IMR-90 (cell line): ENCODE measurements around the gene STX7. TPM values are rescaled to one million over a fixed set of nuclear protein-coding genes. Genes with fewer than 3 reads are reported as not detected.

Source experiments
- ATAC-seq: fragments of 200-7000 bp; cut with Tn5 transposase; 2 replicates; pipeline ENCODE4 v1.9.1; 2020; ENCODE audit warnings: low read depth, mild to moderate bottlenecking, moderate library complexity
- BruUV-seq: library from RNA; stranded (reverse); fragments of 400-500 nt; replicated peaks from 2 replicates; lab custom pipeline; 2021; lab: Mats Ljungman, UMichigan
- CTCF ChIA-PET: fragments of 300-600 bp; formaldehyde crosslinking; extraction: SDS; loops from one replicate; lab custom pipeline; 2021; ENCODE audit warnings: antibody characterized with exemption; lab: Yijun Ruan, JAX
- POLR2A ChIA-PET: fragments of 300-600 bp; sonication (Branson Sonifier 250); formaldehyde crosslinking; loops from one replicate; lab custom pipeline; 2022; ENCODE audit warnings: antibody characterized with exemption; ENCODE audit not compliant: unreplicated experiment; lab: Charles Lee
- DNase-seq: peaks from one replicate; pipeline ENCODE4 v3.0.0; 2013
- H2AFZ ChIP-seq: replicated peaks from 2 replicates; pipeline ENCODE3; 2013; ENCODE audit warnings: low read length, mild to moderate bottlenecking; ENCODE audit not compliant: poor library complexity
- H2AK5ac ChIP-seq: 2 replicates; pipeline ENCODE4 v1.6.1; 2013; ENCODE audit warnings: low read depth, low read length, inconsistent platforms
- H2AK9ac ChIP-seq: replicated peaks from 2 replicates; pipeline ENCODE3; 2013; ENCODE audit warnings: mild to moderate bottlenecking, low read depth, low read length, moderate library complexity; ENCODE audit not compliant: poor library complexity
- H2BK120ac ChIP-seq: 2 replicates; pipeline ENCODE4 v1.6.1; 2013; ENCODE audit warnings: low read depth, low read length, inconsistent platforms
- H2BK15ac ChIP-seq: 3 replicates; pipeline ENCODE4 v1.6.1; 2013; ENCODE audit warnings: low read depth, low read length, inconsistent platforms
- H2BK20ac ChIP-seq: 2 replicates; pipeline ENCODE4 v1.6.1; 2013; ENCODE audit warnings: low read depth, mild to moderate bottlenecking, inconsistent platforms, low read length, moderate library complexity
- H2BK5ac ChIP-seq: 2 replicates; pipeline ENCODE4 v1.6.1; 2013; ENCODE audit warnings: mild to moderate bottlenecking, low read depth, low read length, inconsistent platforms; ENCODE audit not compliant: poor library complexity, severe bottlenecking
- H3K14ac ChIP-seq: replicated peaks from 2 replicates; pipeline ENCODE4 v1.6.1; 2013; ENCODE audit warnings: low read depth, low read length, inconsistent platforms
- H3K18ac ChIP-seq: 2 replicates; pipeline ENCODE4 v1.6.1; 2013; ENCODE audit warnings: low read depth, low read length, control low read depth
- H3K23ac ChIP-seq: 2 replicates; pipeline ENCODE4 v1.6.1; 2013; ENCODE audit warnings: low read depth, low read length, inconsistent platforms
- H3K27ac ChIP-seq: 2 replicates; pipeline ENCODE4 v1.5.1; 2013; ENCODE audit warnings: mild to moderate bottlenecking, control low read depth, low read length; ENCODE audit not compliant: insufficient read depth
- H3K27me3 ChIP-seq: 2 replicates; pipeline ENCODE4 v1.6.1; 2013; ENCODE audit warnings: low read length; ENCODE audit not compliant: control insufficient read depth, insufficient read depth
- H3K36me3 ChIP-seq: 2 replicates; pipeline ENCODE4 v1.6.1; 2013; ENCODE audit warnings: low read length, mixed read lengths; ENCODE audit not compliant: control insufficient read depth, insufficient read depth
- H3K4ac ChIP-seq: 2 replicates; pipeline ENCODE4 v1.6.1; 2013; ENCODE audit warnings: low read depth, low read length, inconsistent platforms
- H3K4me1 ChIP-seq: 2 replicates; pipeline ENCODE4 v1.6.1; 2013; ENCODE audit warnings: low read length, mixed read lengths; ENCODE audit not compliant: control insufficient read depth, insufficient read depth
- H3K4me2 ChIP-seq: 2 replicates; pipeline ENCODE4 v1.6.1; 2013; ENCODE audit warnings: low read depth, mild to moderate bottlenecking, control low read depth, low read length, moderate library complexity
- H3K4me3 ChIP-seq: 2 replicates; pipeline ENCODE4 v1.5.1; 2013; ENCODE audit warnings: low read depth, mild to moderate bottlenecking, control low read depth, low read length, moderate library complexity; ENCODE audit not compliant: insufficient read depth
- H3K56ac ChIP-seq: 2 replicates; pipeline ENCODE4 v1.6.1; 2013; ENCODE audit warnings: low read length, inconsistent platforms; ENCODE audit not compliant: insufficient read depth; ENCODE audit errors: extremely low read depth
- H3K79me1 ChIP-seq, 2 experiments: 2 replicates each; pipeline ENCODE4 v1.6.1; 2013; ENCODE audit warnings: low read length in 2 of 2, inconsistent platforms in 1 of 2, low read depth in 1 of 2
- H3K9ac ChIP-seq: 2 replicates; pipeline ENCODE4 v1.6.1; 2013; ENCODE audit warnings: low read depth, low read length, control low read depth
- H3K9me1 ChIP-seq: 2 replicates; pipeline ENCODE4 v1.6.1; 2013; ENCODE audit warnings: low read length, inconsistent platforms; ENCODE audit not compliant: insufficient read depth
- H3K9me3 ChIP-seq: 2 replicates; pipeline ENCODE4 v1.6.1; 2013; ENCODE audit warnings: low read length; ENCODE audit not compliant: control insufficient read depth, insufficient read depth
- H4K20me1 ChIP-seq: 2 replicates; pipeline ENCODE4 v1.6.1; 2013; ENCODE audit warnings: low read length, inconsistent platforms; ENCODE audit not compliant: insufficient read depth
- H4K5ac ChIP-seq: 2 replicates; pipeline ENCODE4 v1.6.1; 2013; ENCODE audit warnings: mild to moderate bottlenecking, low read depth, low read length, control low read depth
- H4K8ac ChIP-seq, 2 experiments: 2 replicates each; pipeline ENCODE4 v1.6.1; 2013; ENCODE audit warnings: low read depth in 2 of 2, low read length in 2 of 2, control low read depth in 1 of 2, inconsistent platforms in 1 of 2
- H4K91ac ChIP-seq: 2 replicates; pipeline ENCODE4 v1.6.1; 2013; ENCODE audit warnings: low read depth, low read length, inconsistent platforms; ENCODE audit not compliant: insufficient read depth
- CEBPB ChIP-seq: IDR thresholded peaks from 2 replicates; pipeline ENCODE4 v1.6.1; 2012; ENCODE audit warnings: low read depth, low read length, improper control_type of control experiment
- MXI1 ChIP-seq: IDR thresholded peaks from 2 replicates; pipeline ENCODE4 v1.6.1; 2012; ENCODE audit warnings: low read depth, mild to moderate bottlenecking, low read length, moderate library complexity, borderline replicate concordance
- NFE2L2 ChIP-seq: fragments of 150-350 bp; IDR thresholded peaks from 2 replicates; pipeline ENCODE4 v1.6.1; 2016; ENCODE audit warnings: low read depth, mild to moderate bottlenecking, low read length
- WGBS, 2 experiments: methylation state at CpG; one replicate each; pipeline versions ENCODE4 v1.1.5 to v1.1.7; 2013; ENCODE audit warnings: missing lambda C conversion rate in 2 of 2; ENCODE audit not compliant: insufficient read length in 1 of 2; ENCODE audit errors: extremely low coverage in 2 of 2; 5-methylcytosine and 5-hydroxymethylcytosine counted together
- dilution Hi-C: fragments of 300-500 bp; cut with HindIII; formaldehyde crosslinking; loops from one replicate; pipeline ENCODE4 v1.14.3; 2018; ENCODE audit warnings: low sequenced_read_pairs; ENCODE audit not compliant: unreplicated experiment
- in situ Hi-C: fragments of 300-500 bp; cut with MboI; formaldehyde crosslinking; loops from 3 replicates; pipeline ENCODE4 v1.14.3; 2019; ENCODE audit warnings: low sequenced_read_pairs, inconsistent platforms, mixed read lengths
- intact Hi-C: fragments of 100-400 bp; cut with micrococcal nuclease; formaldehyde crosslinking; loops from 2 replicates; pipeline ENCODE4 v1.10.0; 2022
- polyA plus RNA-seq, 3 experiments: library from polyadenylated mRNA; depleted of rRNA; stranded (reverse); fragments of >200 nt; gene quantifications; 2 replicates each; pipeline ENCODE4 v1.2.3, GENCODE V29; 2012; ENCODE audit warnings: low replicate concordance in 1 of 3
- total RNA-seq: library from RNA; depleted of rRNA; stranded (reverse); fragments of >200 nt; gene quantifications from 2 replicates; pipeline ENCODE4 v1.2.3, GENCODE V29; 2012
- TF ChIP-seq, protein P1 (sequence below): fragments of 150-350 bp; IDR thresholded peaks from 2 replicates; pipeline ENCODE4 v1.6.1; 2016; ENCODE audit warnings: low read depth, mild to moderate bottlenecking, low read length, moderate library complexity, borderline replicate concordance

STX7 gene
- total and polyA plus RNA-seq, 2 of the 4 experiments (the other 2 are of a cell fraction): 16.5 to 35.1 TPM

DNA sequence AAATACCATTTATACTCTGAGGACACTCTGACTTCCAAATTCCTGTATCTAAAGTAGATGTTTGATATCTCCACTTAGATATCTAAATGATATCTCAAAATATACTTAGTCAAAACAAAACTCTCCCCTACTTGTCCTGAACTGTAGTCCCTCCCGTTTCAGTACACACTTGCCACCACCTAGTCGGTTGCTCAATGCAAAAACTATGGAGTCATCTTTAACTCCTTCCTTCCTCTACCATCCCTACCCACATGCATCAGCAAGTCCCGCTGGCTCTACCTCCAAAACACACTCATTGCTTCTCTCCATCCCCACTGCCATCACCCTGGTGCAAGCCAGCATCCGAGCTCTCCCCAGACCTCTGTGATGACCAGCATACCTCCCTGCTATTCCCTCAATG is 13.2 kb downstream of the STX7 start:
- peaks cover 13% of the 10 kb centered on the region; the same call in 1 of the 2 replicates for H4K20me1 ChIP-seq
- 0 out of 2 replicates have a peak, but pooled peaks have one; percentile 11 for ATAC-seq
- H2BK120ac ChIP-seq: no peak overlapping the region
- no peak overlapping the region for H3K23ac ChIP-seq
- no peak overlapping the region for H2BK5ac ChIP-seq
- H3K9ac ChIP-seq: no peak overlapping the region
- no peak overlapping the region for H3K14ac ChIP-seq
- no peak overlapping the region for H3K18ac ChIP-seq
- no peaks in the 10 kb centered on the region for H3K9me3 ChIP-seq
- 68% methylated on average over 3 of the region's 4 CpGs; no CpG with 5 or more reads in 1 of the 2 experiments for WGBS, 2 experiments
- ChIA-PET CTCF (no interaction called here), POLR2A (no interaction called here)
- intact Hi-C loops (no loop called here), in situ Hi-C loops (loop anchor here (25.0 kb wide), 1 partner anchor 812 kb away; no protein-coding TSS in a partner anchor), dilution Hi-C loops (loop anchor here (25.0 kb wide), 1 partner anchor 212 kb away; no protein-coding TSS in a partner anchor)
- no peak overlapping the region for H4K5ac ChIP-seq
- no peak overlapping the region for H2BK20ac ChIP-seq
- H3K27me3 ChIP-seq: no peaks in the 10 kb centered on the region
- BruUV-seq: no TSS peak
- no peak overlapping the region for H3K56ac ChIP-seq
- H3K36me3 ChIP-seq: peaks cover 6% of the 10 kb centered on the region
- H3K4me3 ChIP-seq: no peak overlapping the region
- H4K8ac ChIP-seq: no peak overlapping the region
- H3K4me2 ChIP-seq: no peak overlapping the region
- H3K4me1 ChIP-seq: peaks cover 2% of the 10 kb centered on the region; the same call in 1 of the 2 replicates
- TF ChIP-seq CEBPB (0 out of 2 replicates have a peak, but pooled peaks have one; percentile 11), NFE2L2 (no peak), MXI1 (no peak)
- TF ChIP-seq, protein P1, sequence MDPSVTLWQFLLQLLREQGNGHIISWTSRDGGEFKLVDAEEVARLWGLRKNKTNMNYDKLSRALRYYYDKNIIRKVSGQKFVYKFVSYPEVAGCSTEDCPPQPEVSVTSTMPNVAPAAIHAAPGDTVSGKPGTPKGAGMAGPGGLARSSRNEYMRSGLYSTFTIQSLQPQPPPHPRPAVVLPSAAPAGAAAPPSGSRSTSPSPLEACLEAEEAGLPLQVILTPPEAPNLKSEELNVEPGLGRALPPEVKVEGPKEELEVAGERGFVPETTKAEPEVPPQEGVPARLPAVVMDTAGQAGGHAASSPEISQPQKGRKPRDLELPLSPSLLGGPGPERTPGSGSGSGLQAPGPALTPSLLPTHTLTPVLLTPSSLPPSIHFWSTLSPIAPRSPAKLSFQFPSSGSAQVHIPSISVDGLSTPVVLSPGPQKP: no peak
- H3K79me1 ChIP-seq: peaks cover 21 to 53% of the 10 kb centered on the region in 2 experiments
- H2AK9ac ChIP-seq: no peak overlapping the region
- no peak overlapping the region for H2AFZ ChIP-seq
- no peak overlapping the region for H3K4ac ChIP-seq
- no peak overlapping the region for H4K91ac ChIP-seq
- H3K9me1 ChIP-seq: peaks cover 6% of the 10 kb centered on the region; the same call in 1 of the 2 replicates
- H3K27ac ChIP-seq: no peak overlapping the region
- H2AK5ac ChIP-seq: no peak overlapping the region
- no peak overlapping the region for H2BK15ac ChIP-seq
- DNase-seq: no peak
